GM12878 (cell line): ENCODE results near the gene WNT16. TPM values are rescaled to one million over a fixed set of nuclear protein-coding genes. Genes with fewer than 3 reads are reported as not detected.

Experiments
- ATAC-seq: fragments of 200-7000 bp; cut with Tn5 transposase; 3 replicates; pipeline ENCODE4 v1.9.1; 2020; ENCODE audit warnings: mild to moderate bottlenecking, moderate library complexity
- BruUV-seq: library from RNA; stranded (reverse); fragments of 400-500 nt; replicated peaks from 2 replicates; lab custom pipeline; 2021; lab: Mats Ljungman, UMichigan
- CTCF ChIA-PET: fragments of 300-600 bp; sonication (Branson Sonifier 250); formaldehyde crosslinking; extraction: SDS; loops from one replicate; lab custom pipeline; 2021; ENCODE audit warnings: inconsistent platforms; lab: Yijun Ruan, JAX
- POLR2A ChIA-PET: fragments of 350-600 bp; formaldehyde crosslinking; extraction: SDS; loops from one replicate; lab custom pipeline; 2021; ENCODE audit warnings: inconsistent platforms; lab: Charles Lee
- RAD21 ChIA-PET: fragments of 300-600 bp; sonication (Branson Sonifier 250); formaldehyde crosslinking; loops from one replicate; lab custom pipeline; 2023; ENCODE audit warnings: antibody characterized with exemption; ENCODE audit not compliant: unreplicated experiment; lab: Charles Lee
- SMC1A ChIA-PET: fragments of 300-600 bp; sonication (Branson Sonifier 250); formaldehyde crosslinking; loops from one replicate; lab custom pipeline; 2023; ENCODE audit not compliant: unreplicated experiment, uncharacterized antibody; lab: Charles Lee
- DNase-seq: peaks from one replicate; pipeline ENCODE4 v3.0.0-alpha.2; 2011; ENCODE audit warnings: low read depth, low spot score
- FAIRE-seq: peaks from 3 replicates; lab custom pipeline; 2011; peaks lifted over from hg19 to GRCh38; lab: Jason Lieb, UNC
- H2AFZ ChIP-seq: 2 replicates; pipeline ENCODE4 v1.6.0; 2011; ENCODE audit warnings: low read depth, low read length, control low read depth; ENCODE audit not compliant: control insufficient read depth
- H3K27ac ChIP-seq: 2 replicates; pipeline ENCODE4 v1.5.1; 2011; ENCODE audit warnings: control low read depth; ENCODE audit not compliant: control insufficient read depth, insufficient read depth
- H3K27me3 ChIP-seq, 2 experiments: replicated peaks in 1 of 2; 2 replicates each; pipeline versions ENCODE4 v1.6.0 to v1.6.1; 2011; ENCODE audit warnings: low read length in 1 of 2; ENCODE audit not compliant: control insufficient read depth in 2 of 2, insufficient read depth in 2 of 2
- H3K36me3 ChIP-seq, 2 experiments: 2 replicates each; pipeline ENCODE4 v1.5.1; 2011; ENCODE audit warnings: low read length in 1 of 2; ENCODE audit not compliant: control insufficient read depth in 2 of 2, insufficient read depth in 2 of 2
- H3K4me1 ChIP-seq: 2 replicates; pipeline ENCODE4 v1.6.1; 2011; ENCODE audit warnings: mild to moderate bottlenecking, low read length, moderate library complexity, mixed read lengths; ENCODE audit not compliant: control insufficient read depth, insufficient read depth
- H3K4me2 ChIP-seq: 2 replicates; pipeline ENCODE4 v1.6.0; 2011; ENCODE audit warnings: control low read depth; ENCODE audit not compliant: control insufficient read depth, insufficient read depth
- H3K4me3 ChIP-seq: fragments of 200-600 bp; sonication (generic); 2 replicates; pipeline ENCODE4 v1.5.1; 2016
- H3K79me2 ChIP-seq: 2 replicates; pipeline ENCODE4 v1.6.0; 2011; ENCODE audit warnings: low read length; ENCODE audit not compliant: control insufficient read depth, insufficient read depth
- H3K9ac ChIP-seq: 2 replicates; pipeline ENCODE4 v1.8.0; 2011; ENCODE audit warnings: low read length, control low read depth, mixed read lengths; ENCODE audit not compliant: control insufficient read depth, insufficient read depth
- H3K9me3 ChIP-seq: replicated peaks from 3 replicates; pipeline ENCODE4 v1.5.1; 2011; ENCODE audit warnings: mild to moderate bottlenecking, low read length; ENCODE audit not compliant: control insufficient read depth, insufficient read depth
- H4K20me1 ChIP-seq: 2 replicates; pipeline ENCODE4 v1.6.0; 2011; ENCODE audit not compliant: control insufficient read depth, insufficient read depth
- ATF7 ChIP-seq: fragments of 450-650 bp; IDR thresholded peaks from 2 replicates; pipeline ENCODE4 v1.6.1; 2016; ENCODE audit warnings: low read depth, mild to moderate bottlenecking
- CHD1 ChIP-seq: IDR thresholded peaks from 2 replicates; pipeline ENCODE4 v1.6.1; 2012; ENCODE audit warnings: low read depth, low read length, improper control_type of control experiment
- E2F4 ChIP-seq: IDR thresholded peaks from 2 replicates; pipeline ENCODE4 v1.6.1; 2012; ENCODE audit warnings: low read depth, low read length, improper control_type of control experiment
- GATAD2B ChIP-seq: fragments of 450-650 bp; conservative IDR thresholded peaks from 2 replicates; pipeline ENCODE4 v1.6.1; 2017; ENCODE audit warnings: low read depth, mild to moderate bottlenecking, moderate library complexity
- HDGF ChIP-seq: fragments of 450-650 bp; IDR thresholded peaks from 2 replicates; pipeline ENCODE4 v1.6.1; 2016; ENCODE audit warnings: antibody characterized with exemption
- MAX ChIP-seq: IDR thresholded peaks from 2 replicates; pipeline ENCODE4 v1.6.1; 2012; ENCODE audit warnings: low read depth, low read length, improper control_type of control experiment
- MEF2A ChIP-seq: IDR thresholded peaks from 2 replicates; pipeline ENCODE4 v1.6.1; 2011; ENCODE audit warnings: low read depth, mild to moderate bottlenecking, low read length, moderate library complexity; ENCODE audit not compliant: insufficient read depth
- MYB ChIP-seq: fragments of 150-350 bp; IDR thresholded peaks from 2 replicates; pipeline ENCODE4 v1.6.1; 2014; ENCODE audit warnings: mild to moderate bottlenecking, low read depth, low read length, borderline replicate concordance
- NBN ChIP-seq: fragments of 450-650 bp; IDR thresholded peaks from 2 replicates; pipeline ENCODE4 v1.6.1; 2016
- NFXL1 ChIP-seq: fragments of 450-650 bp; IDR thresholded peaks from 2 replicates; pipeline ENCODE4 v1.6.1; 2017; ENCODE audit warnings: antibody characterized with exemption, mild to moderate bottlenecking, borderline replicate concordance
- NR2C2 ChIP-seq: IDR thresholded peaks from 2 replicates; pipeline ENCODE4 v1.6.1; 2011; ENCODE audit warnings: borderline replicate concordance, low read depth; ENCODE audit not compliant: control insufficient read depth, insufficient read length
- NR2F1 ChIP-seq: fragments of 450-650 bp; conservative IDR thresholded peaks from 2 replicates; pipeline ENCODE4 v1.6.1; 2017; ENCODE audit warnings: mild to moderate bottlenecking
- NRF1 ChIP-seq: conservative IDR thresholded peaks from 2 replicates; pipeline ENCODE4 v1.6.1; 2011; ENCODE audit warnings: mild to moderate bottlenecking, low read depth, low read length, improper control_type of control experiment
- POLR2AphosphoS2 ChIP-seq: IDR thresholded peaks from 2 replicates; pipeline ENCODE4 v1.6.1; 2011; ENCODE audit warnings: low read depth, mild to moderate bottlenecking, low read length, improper control_type of control experiment, moderate library complexity
- RCOR1 ChIP-seq: conservative IDR thresholded peaks from 2 replicates; pipeline ENCODE4 v1.6.1; 2012; ENCODE audit warnings: low read depth, low read length, improper control_type of control experiment
- RELB ChIP-seq: fragments of 450-650 bp; IDR thresholded peaks from 2 replicates; pipeline ENCODE4 v1.6.1; 2017; ENCODE audit warnings: low read depth, mild to moderate bottlenecking, moderate library complexity
- RUNX3 ChIP-seq: IDR thresholded peaks from 2 replicates; pipeline ENCODE4 v1.6.1; 2012; ENCODE audit warnings: low read length, inconsistent platforms
- TBL1XR1 ChIP-seq: IDR thresholded peaks from 2 replicates; pipeline ENCODE4 v1.6.1; 2012; ENCODE audit warnings: low read depth, low read length, improper control_type of control experiment
- TCF7 ChIP-seq: IDR thresholded peaks from 2 replicates; pipeline ENCODE4 v1.6.1; 2014; ENCODE audit warnings: antibody characterized with exemption, borderline replicate concordance
- ZSCAN29 ChIP-seq: fragments of 450-650 bp; IDR thresholded peaks from 2 replicates; pipeline ENCODE4 v1.6.1; 2017; ENCODE audit warnings: mild to moderate bottlenecking, moderate library complexity
- WGBS: methylation state at CpG from one replicate; pipeline ENCODE4 v1.1.6; 2016; ENCODE audit warnings: low lambda C conversion rate; ENCODE audit not compliant: insufficient replicate concordance, insufficient coverage; ENCODE audit errors: missing lambda C conversion rate; 5-methylcytosine and 5-hydroxymethylcytosine counted together
- in situ Hi-C: fragments of 300-500 bp; cut with MboI; formaldehyde crosslinking; loops from 9 replicates; pipeline ENCODE4 v1.14.3; 2018; ENCODE audit warnings: mixed read lengths
- intact Hi-C: fragments of 100-400 bp; cut with micrococcal nuclease; formaldehyde crosslinking; loops from one replicate; pipeline ENCODE4 v1.14.2; 2022; ENCODE audit not compliant: unreplicated experiment
- polyA plus RNA-seq, 11 experiments: library from polyadenylated mRNA; depleted of rRNA in 4 of 11; unstranded in 6 of 11; stranded (reverse) in 5 of 11; fragments of >200 nt; fragmentation: Nextera tagmentation in 4 of 11; fragmentation: Illumina TruSeq in 1 of 11; extraction: Ambion mirVana in 4 of 11; extraction: Trizol in 1 of 11; gene quantifications; 1 replicate in 1 of 11; 2 replicates in 10 of 11; pipeline versions ENCODE4 v1.2.1 to v1.2.3, GENCODE V29; 2011 to 2016; ENCODE audit warnings: inconsistent platforms in 2 of 11, missing spikeins in 2 of 11, low read depth in 1 of 11
- total RNA-seq, 4 experiments: library from RNA; depleted of rRNA in 3 of 4; stranded (reverse); fragments of >200 nt in 3 of 4; fragmentation: Illumina TruSeq in 1 of 4; extraction: Trizol in 1 of 4; gene quantifications; 2 replicates each; pipeline versions ENCODE4 v1.2.1 to v1.2.3, GENCODE V29; 2013 to 2021

WNT16 gene
- total and polyA plus RNA-seq, 10 of the 15 experiments (the other 5 are each of a cell fraction or from before 2014, with no cell fraction given): 0.05 to 0.11 (median 0.06) TPM; not detected in 5

GRCh38 chr7:121344497-121344896 is 15.7 kb downstream of the WNT16 start:
- H3K27ac ChIP-seq: no peak overlapping the region
- no peak for TF ChIP-seq CHD1
- no peak for TF ChIP-seq TBL1XR1
- no peak for TF ChIP-seq NR2C2
- TF ChIP-seq MEF2A: no peak
- no peak for TF ChIP-seq RCOR1
- no peak for TF ChIP-seq POLR2AphosphoS2
- TF ChIP-seq NFXL1: no peak
- no peak for TF ChIP-seq NRF1
- no peak for TF ChIP-seq ATF7
- no peak for TF ChIP-seq MYB
- TF ChIP-seq ZSCAN29: no peak
- TF ChIP-seq NBN: no peak
- TF ChIP-seq RELB: no peak
- no peak for TF ChIP-seq E2F4
- no peak for TF ChIP-seq HDGF
- TF ChIP-seq GATAD2B: no peak
- no peak for TF ChIP-seq MAX
- TF ChIP-seq RUNX3: no peak
- no peak for TF ChIP-seq NR2F1
- TF ChIP-seq TCF7: no peak
- TF ChIP-seq, all 136 proteins: peak for 0
- ChIA-PET RAD21 (no interaction called here), SMC1A (interaction anchor here (1.6 kb wide), 1 partner anchor 26 kb away, joined by 3 read pairs; no protein-coding TSS in a partner anchor), POLR2A (no interaction called here), CTCF (interaction anchor here (1.3 to 2.6 kb wide), 2 partner anchors 181 to 204 kb away, joined by 3 to 8 read pairs; no protein-coding TSS in a partner anchor)
- WGBS: 92% methylated on average over 1 of the region's 1 CpG
- H4K20me1 ChIP-seq: no peaks in the 10 kb centered on the region
- FAIRE-seq (no peak), ATAC-seq (no peak), DNase-seq (no peak)
- H3K4me2 ChIP-seq: no peak overlapping the region
- no TSS peak for BruUV-seq
- H3K36me3 ChIP-seq: peaks cover 0 to 4% of the 10 kb centered on the region in 2 experiments; a peak in 3 of 4 replicates
- H2AFZ ChIP-seq: no peak overlapping the region
- H3K79me2 ChIP-seq: no peaks in the 10 kb centered on the region
- H3K9me3 ChIP-seq: no peaks in the 10 kb centered on the region
- in situ Hi-C loops (no loop called here), intact Hi-C loops (no loop called here)
- H3K4me3 ChIP-seq: no peak overlapping the region
- H3K9ac ChIP-seq: no peak overlapping the region
- no peaks in the 10 kb centered on the region for H3K4me1 ChIP-seq
- no peaks in the 10 kb centered on the region for H3K27me3 ChIP-seq
